Measurements from ENCODE around the gene FAM163B. TPM values are rescaled to one million over a fixed set of nuclear protein-coding genes. Genes with fewer than 3 reads are reported as not detected.

FAM163B gene
- total and polyA plus RNA-seq, 10 donors: 0.11 to 1.0 (median 0.52) TPM; not detected in 7

DNA sequence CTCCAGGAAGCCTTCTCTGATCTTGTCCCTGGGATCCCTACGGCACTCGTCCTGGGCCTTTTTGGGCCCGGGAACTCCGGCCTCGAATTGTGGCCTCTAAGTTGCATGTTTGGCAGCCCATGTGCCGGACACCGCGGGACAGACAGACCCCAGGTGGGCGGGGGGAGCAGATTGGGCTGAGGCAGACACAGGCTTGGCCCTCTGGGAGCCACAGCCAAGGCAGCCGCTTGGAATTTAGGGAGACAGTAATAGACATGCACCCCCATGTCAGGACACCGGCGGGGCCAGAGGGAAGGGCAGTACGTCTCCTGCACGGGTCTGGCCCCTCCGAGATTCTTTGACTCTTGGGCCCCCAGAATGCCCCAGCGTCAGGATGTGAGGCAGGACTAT is 38.5 kb downstream of the FAM163B start:
- TF ChIP-seq POLR2AphosphoS5 (IDR thresholded peaks at IDR 0.05): no peak
- TF ChIP-seq POLR2A (IDR thresholded peaks at IDR 0.05): no peak
- no peak for TF ChIP-seq CTCF (IDR thresholded peaks at IDR 0.05 in 8 of 11, conservative IDR thresholded peaks at IDR 0.05 in 3 of 11)
- intact Hi-C loops (cut with DNase I; ENCODE audit: low total_unique reads): no loop called here
- DNase-seq: no peak
- Histone ChIP-seq H3K36me3 (peaks cover 0 to 3% (median 0%) of the 10 kb centered on the region in 6 donors), H3K27me3 (replicated peaks in 1 of 7) (peaks cover 0 to 75% (median 0%) of the 10 kb centered on the region in 7 donors), H3K9me3 (no peaks in the 10 kb centered on the region), H3K4me1 (peaks cover 0 to 19% (median 2%) of the 10 kb centered on the region in 6 donors), H3K27ac (no peak overlapping the region), H3K4me3 (no peak overlapping the region)
- 66 to 86% (median 73%) methylated on average over 14 to 16 of the region's 16 CpGs for WGBS, 5 donors

- Histone ChIP-seq H3K36me3 (peaks cover 0 to 3% (median 0%) of the 10 kb centered on the region in 6 donors), H3K9me3 (no peaks in the 10 kb centered on the region), H3K27ac (no peak overlapping the region), H3K4me3 (no peak overlapping the region), H3K27me3 (replicated peaks in 1 of 7) (peaks cover 0 to 69% (median 0%) of the 10 kb centered on the region in 7 donors), H3K4me1 (peaks cover 0 to 13% (median under 1%) of the 10 kb centered on the region in 6 donors)
- WGBS, 5 donors: 47 to 67% (median 62%) methylated on average over 25 to 36 of the region's 36 CpGs
- no peak for DNase-seq
- no peak for TF ChIP-seq CTCF (IDR thresholded peaks at IDR 0.05 in 8 of 11, conservative IDR thresholded peaks at IDR 0.05 in 3 of 11)
- intact Hi-C loops (cut with DNase I; ENCODE audit: low total_unique reads): no loop called here
Measured at GRCh38 chr9:133569891-133570690, 39.1 kb downstream of the FAM163B start.

GRCh38 chr9:133569121-133569785 is 39.9 kb downstream of the FAM163B start:
- 72 to 88% (median 87%) methylated on average over 9 to 14 of the region's 14 CpGs for WGBS, 5 donors
- H3K36me3 ChIP-seq: peaks cover 0 to 3% (median 0%) of the 10 kb centered on the region in 6 donors
- no peaks in the 10 kb centered on the region for H3K9me3 ChIP-seq
- H3K27ac ChIP-seq: no peak overlapping the region
- intact Hi-C loops (cut with DNase I; ENCODE audit: low total_unique reads): no loop called here
- H3K27me3 ChIP-seq (replicated peaks in 1 of 7): peaks cover 0 to 64% (median 0%) of the 10 kb centered on the region in 7 donors
- DNase-seq: no peak
- H3K4me1 ChIP-seq: peaks cover 0 to 9% (median 0%) of the 10 kb centered on the region in 6 donors
- TF ChIP-seq CTCF (IDR thresholded peaks at IDR 0.05 in 8 of 11, conservative IDR thresholded peaks at IDR 0.05 in 3 of 11): no peak
- no peak for TF ChIP-seq POLR2AphosphoS5 (IDR thresholded peaks at IDR 0.05)
- no peak for TF ChIP-seq POLR2A (IDR thresholded peaks at IDR 0.05)
- H3K4me3 ChIP-seq: no peak overlapping the region

- DNase-seq: no peak
- Histone ChIP-seq H3K36me3 (peaks cover 0 to 3% (median 0%) of the 10 kb centered on the region in 6 donors), H3K27ac (no peak overlapping the region), H3K4me3 (no peak overlapping the region), H3K9me3 (no peaks in the 10 kb centered on the region), H3K4me1 (peaks cover 0 to 12% (median 2%) of the 10 kb centered on the region in 6 donors), H3K27me3 (replicated peaks in 1 of 7) (peaks cover 0 to 57% (median 0%) of the 10 kb centered on the region in 7 donors)
- 90 to 93% (median 92%) methylated on average over 21 to 33 of the region's 33 CpGs for WGBS, 5 donors
- no peak for TF ChIP-seq CTCF (IDR thresholded peaks at IDR 0.05 in 8 of 11, conservative IDR thresholded peaks at IDR 0.05 in 3 of 11)
- TF ChIP-seq POLR2A (IDR thresholded peaks at IDR 0.05): no peak
- no peak for TF ChIP-seq POLR2AphosphoS5 (IDR thresholded peaks at IDR 0.05)
- intact Hi-C loops (cut with DNase I; ENCODE audit: low total_unique reads): no loop called here
Measured at GRCh38 chr9:133568186-133568585, 41.0 kb downstream of the FAM163B start.
